K562 (cell line): Measurements from ENCODE around the gene NDUFB10. TPM values are rescaled to one million over a fixed set of nuclear protein-coding genes. Genes with fewer than 3 reads are reported as not detected.

Experiments used
- CBX5 ChIP-seq: IDR thresholded peaks from 2 replicates; pipeline ENCODE4 v1.6.1; 2014; ENCODE audit warnings: low read depth, borderline replicate concordance
- KDM1A ChIP-seq, 2 experiments: fragments of 450-650 bp; IDR thresholded peaks; 2 replicates each; pipeline ENCODE4 v1.6.1; 2016; ENCODE audit warnings: mild to moderate bottlenecking in 2 of 2
- KDM5B ChIP-seq: fragments of 200-600 bp; sonication (generic); IDR thresholded peaks from 2 replicates; pipeline ENCODE4 v1.6.1; 2012; ENCODE audit warnings: low read depth, mild to moderate bottlenecking, moderate library complexity, low read length, control low read depth, inconsistent platforms; ENCODE audit not compliant: insufficient replicate concordance
- MAZ ChIP-seq, 2 experiments: fragments of 450-650 bp in 1 of 2; sonication (generic) in 1 of 2; formaldehyde crosslinking; IDR thresholded peaks in 1 of 2; conservative IDR thresholded peaks in 1 of 2; 2 replicates each; pipeline versions ENCODE4 v1.4.0 to v1.5.0; 2020; ENCODE audit warnings: mild to moderate bottlenecking in 1 of 2, missing genetic modification reagents in 1 of 2
- MCM5 ChIP-seq: fragments of 450-650 bp; IDR thresholded peaks from 2 replicates; pipeline ENCODE4 v1.6.1; 2016; ENCODE audit warnings: low read depth
- NCOA2 ChIP-seq, 2 experiments: fragments of 450-650 bp; IDR thresholded peaks; 2 replicates each; pipeline ENCODE4 v1.6.1; 2018; ENCODE audit warnings: mild to moderate bottlenecking in 2 of 2, moderate library complexity in 1 of 2; ENCODE audit not compliant: partially characterized antibody in 2 of 2
- NONO ChIP-seq, 2 experiments: fragments of 200-400 bp in 1 of 2; fragments of 450-650 bp in 1 of 2; formaldehyde crosslinking in 1 of 2; IDR thresholded peaks; 2 replicates each; pipeline ENCODE4 v1.6.1; 2017; ENCODE audit warnings: low read depth in 2 of 2, mild to moderate bottlenecking in 2 of 2, moderate library complexity in 2 of 2, low read length in 1 of 2
- NRF1 ChIP-seq, 2 experiments: fragments of 450-650 bp; IDR thresholded peaks in 1 of 2; conservative IDR thresholded peaks in 1 of 2; 2 replicates each; pipeline ENCODE4 v1.6.1; 2014; ENCODE audit warnings: mild to moderate bottlenecking in 2 of 2
- PKNOX1 ChIP-seq: fragments of 450-650 bp; IDR thresholded peaks from 2 replicates; pipeline ENCODE4 v1.6.1; 2016
- THAP12 ChIP-seq: fragments of 250-450 bp; sonication (Bioruptor Pico); IDR thresholded peaks from 2 replicates; pipeline ENCODE4 v1.9.0; 2021; ENCODE audit warnings: mild to moderate bottlenecking, inconsistent platforms
- ZNF830 ChIP-seq: fragments of 250-450 bp; sonication (Bioruptor Pico); IDR thresholded peaks from 2 replicates; pipeline ENCODE4 v1.5.0; 2021; ENCODE audit warnings: mild to moderate bottlenecking
- polyA plus RNA-seq, 8 experiments: library from polyadenylated mRNA; depleted of rRNA in 4 of 8; stranded (reverse) in 5 of 8; unstranded in 3 of 8; fragments of >200 nt; fragmentation: Nextera tagmentation in 2 of 8; fragmentation: Illumina TruSeq in 1 of 8; extraction: Ambion mirVana in 2 of 8; extraction: Trizol in 1 of 8; gene quantifications; 2 replicates each; pipeline versions ENCODE4 v1.2.1 to v1.2.3, GENCODE V29; 2011 to 2014; ENCODE audit warnings: inconsistent platforms in 1 of 8, missing spikeins in 1 of 8
- total RNA-seq, 7 experiments: library from RNA; depleted of rRNA in 6 of 7; stranded (reverse); fragments of >200 nt in 6 of 7; fragmentation: Illumina TruSeq in 2 of 7; extraction: Trizol in 2 of 7; gene quantifications; 2 replicates each; pipeline versions ENCODE4 v1.2.1 to v1.2.3, GENCODE V29; 2011 to 2021; ENCODE audit warnings: low replicate concordance in 1 of 7
- TF ChIP-seq, protein P1 (sequence below): fragments of 450-650 bp; IDR thresholded peaks from 2 replicates; pipeline ENCODE4 v1.6.1; 2016; ENCODE audit warnings: low read depth

The NDUFB10 gene
- total and polyA plus RNA-seq, 9 of the 15 experiments (the other 6 are each of a cell fraction or from before 2014, with no cell fraction given), result 69.3 to 527 (median 161) TPM

GRCh38 chr16:1983544-1984346 is 24.4 kb downstream of the NDUFB10 start, which contains the start of gene GFER (continued):
- TF ChIP-seq THAP12 (CRISPR knock-in tag) (peak; percentile 85; the same call in 1 of the 2 replicates), MAZ (CRISPR knock-in tag; conservative IDR thresholded peaks at IDR 0.05 in 1 of 2, IDR thresholded peaks at IDR 0.05 in 1 of 2) (peak; percentile 93 to 95), KDM1A (IDR thresholded peaks at IDR 0.05) (peak; percentile 77 to 84), ZNF830 (CRISPR knock-in tag) (no peak), PKNOX1 (no peak), KDM5B (peak; percentile 94), MCM5 (no peak), NONO (IDR thresholded peaks at IDR 0.05; ENCODE audit: low read depth in 2 of 2, low read length in 1 of 2) (peak; percentile 91), NRF1 (conservative IDR thresholded peaks at IDR 0.05 in 1 of 2, IDR thresholded peaks at IDR 0.05 in 1 of 2) (peak; percentile 81 to 85), NCOA2 (IDR thresholded peaks at IDR 0.05; ENCODE audit: partially characterized antibody in 2 of 2) (no peak), CBX5 (no peak)
- TF ChIP-seq, protein P1, sequence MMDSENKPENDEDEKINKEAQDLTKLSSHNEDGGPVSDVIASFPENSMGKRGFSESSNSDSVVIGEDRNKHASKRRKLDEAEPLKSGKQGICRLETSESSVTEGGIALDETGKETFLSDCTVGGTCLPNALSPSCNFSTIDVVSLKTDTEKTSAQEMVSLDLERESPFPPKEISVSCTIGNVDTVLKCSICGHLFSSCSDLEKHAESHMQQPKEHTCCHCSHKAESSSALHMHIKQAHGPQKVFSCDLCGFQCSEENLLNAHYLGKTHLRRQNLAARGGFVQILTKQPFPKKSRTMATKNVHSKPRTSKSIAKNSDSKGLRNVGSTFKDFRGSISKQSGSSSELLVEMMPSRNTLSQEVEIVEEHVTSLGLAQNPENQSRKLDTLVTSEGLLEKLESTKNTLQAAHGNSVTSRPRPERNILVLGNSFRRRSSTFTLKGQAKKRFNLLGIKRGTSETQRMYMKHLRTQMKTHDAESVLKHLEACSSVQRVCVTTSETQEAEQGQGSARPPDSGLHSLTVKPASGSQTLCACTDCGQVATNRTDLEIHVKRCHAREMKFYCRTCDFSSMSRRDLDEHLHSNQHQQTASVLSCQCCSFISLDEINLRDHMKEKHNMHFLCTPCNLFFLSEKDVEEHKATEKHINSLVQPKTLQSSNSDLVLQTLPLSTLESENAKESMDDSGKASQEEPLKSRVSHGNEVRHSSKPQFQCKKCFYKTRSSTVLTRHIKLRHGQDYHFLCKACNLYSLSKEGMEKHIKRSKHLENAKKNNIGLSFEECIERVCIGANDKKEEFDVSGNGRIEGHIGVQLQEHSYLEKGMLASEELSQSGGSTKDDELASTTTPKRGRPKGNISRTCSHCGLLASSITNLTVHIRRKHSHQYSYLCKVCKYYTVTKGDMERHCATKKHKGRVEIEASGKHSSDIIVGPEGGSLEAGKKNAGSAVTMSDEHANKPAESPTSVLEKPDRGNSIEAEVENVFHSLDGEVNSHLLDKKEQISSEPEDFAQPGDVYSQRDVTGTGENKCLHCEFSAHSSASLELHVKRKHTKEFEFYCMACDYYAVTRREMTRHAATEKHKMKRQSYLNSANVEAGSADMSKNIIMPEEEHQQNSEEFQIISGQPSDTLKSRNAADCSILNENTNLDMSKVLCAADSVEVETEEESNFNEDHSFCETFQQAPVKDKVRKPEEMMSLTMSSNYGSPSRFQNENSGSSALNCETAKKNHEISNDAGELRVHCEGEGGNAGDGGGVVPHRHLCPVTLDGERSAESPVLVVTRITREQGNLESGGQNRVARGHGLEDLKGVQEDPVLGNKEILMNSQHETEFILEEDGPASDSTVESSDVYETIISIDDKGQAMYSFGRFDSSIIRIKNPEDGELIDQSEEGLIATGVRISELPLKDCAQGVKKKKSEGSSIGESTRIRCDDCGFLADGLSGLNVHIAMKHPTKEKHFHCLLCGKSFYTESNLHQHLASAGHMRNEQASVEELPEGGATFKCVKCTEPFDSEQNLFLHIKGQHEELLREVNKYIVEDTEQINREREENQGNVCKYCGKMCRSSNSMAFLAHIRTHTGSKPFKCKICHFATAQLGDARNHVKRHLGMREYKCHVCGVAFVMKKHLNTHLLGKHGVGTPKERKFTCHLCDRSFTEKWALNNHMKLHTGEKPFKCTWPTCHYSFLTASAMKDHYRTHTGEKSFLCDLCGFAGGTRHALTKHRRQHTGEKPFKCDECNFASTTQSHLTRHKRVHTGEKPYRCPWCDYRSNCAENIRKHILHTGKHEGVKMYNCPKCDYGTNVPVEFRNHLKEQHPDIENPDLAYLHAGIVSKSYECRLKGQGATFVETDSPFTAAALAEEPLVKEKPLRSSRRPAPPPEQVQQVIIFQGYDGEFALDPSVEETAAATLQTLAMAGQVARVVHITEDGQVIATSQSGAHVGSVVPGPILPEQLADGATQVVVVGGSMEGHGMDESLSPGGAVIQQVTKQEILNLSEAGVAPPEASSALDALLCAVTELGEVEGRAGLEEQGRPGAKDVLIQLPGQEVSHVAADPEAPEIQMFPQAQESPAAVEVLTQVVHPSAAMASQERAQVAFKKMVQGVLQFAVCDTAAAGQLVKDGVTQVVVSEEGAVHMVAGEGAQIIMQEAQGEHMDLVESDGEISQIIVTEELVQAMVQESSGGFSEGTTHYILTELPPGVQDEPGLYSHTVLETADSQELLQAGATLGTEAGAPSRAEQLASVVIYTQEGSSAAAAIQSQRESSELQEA, result no peak
